HepG2 (cell line): Measurements from ENCODE around the gene KCTD6. TPM values are rescaled to one million over a fixed set of nuclear protein-coding genes. Genes with fewer than 3 reads are reported as not detected.

Source experiments
- CBX2 ChIP-seq, 2 experiments: fragments of 200-600 bp in 1 of 2; sonication (generic); formaldehyde crosslinking in 1 of 2; IDR thresholded peaks; 2 replicates each; pipeline versions ENCODE4 v1.7.0 to v1.8.1; 2018 to 2022; ENCODE audit warnings: low read depth in 2 of 2, low read length in 1 of 2, mild to moderate bottlenecking in 1 of 2, missing genetic modification reagents in 1 of 2
- DR1 ChIP-seq: sonication (generic); formaldehyde crosslinking; IDR thresholded peaks from 2 replicates; pipeline ENCODE4 v1.8.0; 2021; ENCODE audit warnings: mild to moderate bottlenecking, missing genetic modification reagents, inconsistent platforms
- EEA1 ChIP-seq: sonication (generic); formaldehyde crosslinking; IDR thresholded peaks from 2 replicates; pipeline ENCODE4 v1.5.1; 2020; ENCODE audit warnings: mild to moderate bottlenecking, missing genetic modification reagents, borderline replicate concordance
- EHMT2 ChIP-seq: fragments of 200-600 bp; sonication (generic); IDR thresholded peaks from 2 replicates; pipeline ENCODE4 v1.7.0; 2017; ENCODE audit warnings: antibody characterized with exemption, low read depth, low read length, borderline replicate concordance
- ESRRA ChIP-seq: sonication (generic); formaldehyde crosslinking; IDR thresholded peaks from 2 replicates; pipeline ENCODE4 v1.5.1; 2020; ENCODE audit warnings: mild to moderate bottlenecking, low read depth, missing genetic modification reagents
- FOXA1 ChIP-seq, 2 experiments: fragments of 450-650 bp in 1 of 2; sonication (generic) in 1 of 2; formaldehyde crosslinking in 1 of 2; IDR thresholded peaks; 2 replicates each; pipeline versions ENCODE4 v1.4.0 to v1.6.1; 2016 to 2020; ENCODE audit warnings: missing genetic modification reagents in 1 of 2
- JUNB ChIP-seq: sonication (generic); formaldehyde crosslinking; IDR thresholded peaks from 2 replicates; pipeline ENCODE4 v1.8.0; 2022; ENCODE audit warnings: missing genetic modification reagents, mild to moderate bottlenecking, borderline replicate concordance
- MEF2D ChIP-seq: sonication (generic); formaldehyde crosslinking; IDR thresholded peaks from 2 replicates; pipeline ENCODE4 v1.5.1; 2020; ENCODE audit warnings: mild to moderate bottlenecking, missing genetic modification reagents
- NFE2L2 ChIP-seq: fragments of 150-350 bp; IDR thresholded peaks from 2 replicates; pipeline ENCODE4 v1.6.1; 2014; ENCODE audit warnings: low read length
- PRMT3 ChIP-seq: sonication (generic); formaldehyde crosslinking; IDR thresholded peaks from 2 replicates; pipeline ENCODE4 v1.8.1; 2022; ENCODE audit warnings: low read depth, mild to moderate bottlenecking, moderate library complexity, missing genetic modification reagents, borderline replicate concordance
- REPIN1 ChIP-seq: sonication (generic); formaldehyde crosslinking; IDR thresholded peaks from 2 replicates; pipeline ENCODE4 v1.8.0; 2022; ENCODE audit warnings: missing genetic modification reagents, low read depth, mild to moderate bottlenecking, borderline replicate concordance
- SALL2 ChIP-seq: sonication (generic); formaldehyde crosslinking; IDR thresholded peaks from 2 replicates; pipeline ENCODE4 v1.8.1; 2023; ENCODE audit warnings: mild to moderate bottlenecking, missing genetic modification reagents, inconsistent platforms
- ZBTB21 ChIP-seq: sonication (generic); formaldehyde crosslinking; IDR thresholded peaks from 2 replicates; pipeline ENCODE4 v1.4.0; 2020; ENCODE audit warnings: missing genetic modification reagents
- ZFP90 ChIP-seq: sonication (generic); formaldehyde crosslinking; IDR thresholded peaks from 2 replicates; pipeline ENCODE4 v1.8.0; 2022; ENCODE audit warnings: missing genetic modification reagents, mild to moderate bottlenecking, inconsistent platforms, borderline replicate concordance
- ZNF251 ChIP-seq: sonication (generic); formaldehyde crosslinking; IDR thresholded peaks from 2 replicates; pipeline ENCODE4 v1.9.0; 2021; ENCODE audit warnings: mild to moderate bottlenecking, missing genetic modification reagents
- ZNF605 ChIP-seq: sonication (generic); formaldehyde crosslinking; IDR thresholded peaks from 2 replicates; pipeline ENCODE4 v1.8.0; 2022; ENCODE audit warnings: mild to moderate bottlenecking, missing genetic modification reagents
- ZNF703 ChIP-seq: sonication (generic); formaldehyde crosslinking; IDR thresholded peaks from 2 replicates; pipeline ENCODE4 v1.5.1; 2020; ENCODE audit warnings: missing genetic modification reagents, mild to moderate bottlenecking, moderate library complexity, borderline replicate concordance
- ZNF749 ChIP-seq: sonication (generic); formaldehyde crosslinking; IDR thresholded peaks from 2 replicates; pipeline ENCODE4 v1.8.0; 2022; ENCODE audit warnings: mild to moderate bottlenecking, missing genetic modification reagents, moderate library complexity, borderline replicate concordance
- polyA plus RNA-seq, 8 experiments: library from polyadenylated mRNA; depleted of rRNA in 3 of 8; stranded (reverse) in 7 of 8; unstranded in 1 of 8; fragments of >200 nt; fragmentation: Illumina TruSeq in 4 of 8; extraction: Trizol in 4 of 8; gene quantifications; 2 replicates each; pipeline versions ENCODE4 v1.2.1 to v1.2.3, GENCODE V29; 2011 to 2016; ENCODE audit warnings: low read depth in 4 of 8, missing spikeins in 1 of 8, mixed read lengths in 1 of 8; ENCODE audit not compliant: insufficient read depth in 1 of 8
- total RNA-seq, 5 experiments: library from RNA; depleted of rRNA; stranded (reverse); fragments of >200 nt; fragmentation: Illumina TruSeq; extraction: Trizol; gene quantifications; 2 replicates each; pipeline ENCODE4 v1.2.3, GENCODE V29; 2016; ENCODE audit warnings: low read depth in 1 of 5
- TF ChIP-seq, protein P1 (sequence below): sonication (generic); formaldehyde crosslinking; conservative IDR thresholded peaks from 2 replicates; pipeline ENCODE4 v1.4.0; 2020; ENCODE audit warnings: mild to moderate bottlenecking, missing genetic modification reagents, moderate library complexity
- TF ChIP-seq, protein P2 (sequence below): sonication (generic); formaldehyde crosslinking; IDR thresholded peaks from 2 replicates; pipeline ENCODE4 v1.4.0; 2020; ENCODE audit warnings: mild to moderate bottlenecking, missing genetic modification reagents
- TF ChIP-seq, protein P3 (sequence below): sonication (generic); formaldehyde crosslinking; IDR thresholded peaks from 2 replicates; pipeline ENCODE4 v1.5.1; 2020; ENCODE audit warnings: mild to moderate bottlenecking, missing genetic modification reagents, moderate library complexity

KCTD6 gene
- total and polyA plus RNA-seq, 2 of the 13 experiments (the other 11 are each of a cell fraction or from before 2014, with no cell fraction given) = 13.4 to 14.2 TPM

DNA sequence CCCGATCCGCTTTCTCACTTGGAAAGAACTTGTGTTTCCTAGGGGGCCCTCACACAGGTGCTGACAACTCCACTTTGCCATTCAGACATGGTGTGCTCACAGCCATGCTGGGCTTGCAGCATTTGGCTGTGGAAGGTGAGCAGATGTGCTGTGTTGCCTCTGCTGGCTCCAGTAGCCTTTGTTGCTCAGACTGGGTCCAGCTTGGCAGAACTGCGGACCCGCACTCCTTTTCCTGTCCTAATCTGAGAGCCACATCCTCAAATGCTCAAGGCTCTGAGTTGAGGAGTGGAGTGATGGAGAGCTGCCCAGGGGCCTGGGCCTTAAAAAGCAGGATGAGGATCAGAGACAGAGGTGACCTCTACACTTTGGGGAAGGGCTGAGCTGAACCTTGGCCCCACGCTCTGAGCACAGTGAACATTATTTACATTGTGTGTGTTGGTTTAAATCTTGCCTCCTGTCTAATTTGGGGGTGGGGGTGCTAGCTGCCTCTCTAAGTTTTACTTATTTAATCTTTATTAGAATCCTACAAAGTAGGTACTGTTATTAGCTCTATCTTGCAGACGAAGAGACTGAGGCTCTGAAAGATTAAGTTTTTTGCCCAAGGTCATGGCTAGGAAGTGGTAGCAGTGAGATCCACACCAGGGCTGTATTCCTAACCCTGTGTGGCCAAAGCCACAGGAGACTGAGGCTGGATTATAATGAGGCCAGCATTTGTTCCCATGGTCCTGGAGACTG is 27.9 kb downstream of the KCTD6 start (continued):
- TF ChIP-seq JUNB (CRISPR knock-in tag) (no peak), MEF2D (no peak), ZFP90 (CRISPR knock-in tag) (no peak), EEA1 (CRISPR knock-in tag) (no peak), DR1 (no peak), EHMT2 (no peak), ZBTB21 (CRISPR knock-in tag) (no peak), FOXA1 (IDR thresholded peaks at IDR 0.05) (no peak), FOXA1 (CRISPR knock-in tag; IDR thresholded peaks at IDR 0.05) (peak; percentile 75), ZNF749 (CRISPR knock-in tag) (no peak), ZNF251 (CRISPR knock-in tag) (no peak), NFE2L2 (no peak), ZNF605 (CRISPR knock-in tag) (no peak), PRMT3 (CRISPR knock-in tag) (no peak), ESRRA (CRISPR knock-in tag) (peak; percentile 98), CBX2 (IDR thresholded peaks at IDR 0.05; ENCODE audit: low read depth, low read length) (no peak), CBX2 (CRISPR knock-in tag; IDR thresholded peaks at IDR 0.05; ENCODE audit: low read depth) (no peak), ZNF703 (no peak), REPIN1 (CRISPR knock-in tag) (0 out of 2 replicates have a peak, but pooled peaks have one; percentile 16), SALL2 (CRISPR knock-in tag) (no peak)
- TF ChIP-seq, protein P1, sequence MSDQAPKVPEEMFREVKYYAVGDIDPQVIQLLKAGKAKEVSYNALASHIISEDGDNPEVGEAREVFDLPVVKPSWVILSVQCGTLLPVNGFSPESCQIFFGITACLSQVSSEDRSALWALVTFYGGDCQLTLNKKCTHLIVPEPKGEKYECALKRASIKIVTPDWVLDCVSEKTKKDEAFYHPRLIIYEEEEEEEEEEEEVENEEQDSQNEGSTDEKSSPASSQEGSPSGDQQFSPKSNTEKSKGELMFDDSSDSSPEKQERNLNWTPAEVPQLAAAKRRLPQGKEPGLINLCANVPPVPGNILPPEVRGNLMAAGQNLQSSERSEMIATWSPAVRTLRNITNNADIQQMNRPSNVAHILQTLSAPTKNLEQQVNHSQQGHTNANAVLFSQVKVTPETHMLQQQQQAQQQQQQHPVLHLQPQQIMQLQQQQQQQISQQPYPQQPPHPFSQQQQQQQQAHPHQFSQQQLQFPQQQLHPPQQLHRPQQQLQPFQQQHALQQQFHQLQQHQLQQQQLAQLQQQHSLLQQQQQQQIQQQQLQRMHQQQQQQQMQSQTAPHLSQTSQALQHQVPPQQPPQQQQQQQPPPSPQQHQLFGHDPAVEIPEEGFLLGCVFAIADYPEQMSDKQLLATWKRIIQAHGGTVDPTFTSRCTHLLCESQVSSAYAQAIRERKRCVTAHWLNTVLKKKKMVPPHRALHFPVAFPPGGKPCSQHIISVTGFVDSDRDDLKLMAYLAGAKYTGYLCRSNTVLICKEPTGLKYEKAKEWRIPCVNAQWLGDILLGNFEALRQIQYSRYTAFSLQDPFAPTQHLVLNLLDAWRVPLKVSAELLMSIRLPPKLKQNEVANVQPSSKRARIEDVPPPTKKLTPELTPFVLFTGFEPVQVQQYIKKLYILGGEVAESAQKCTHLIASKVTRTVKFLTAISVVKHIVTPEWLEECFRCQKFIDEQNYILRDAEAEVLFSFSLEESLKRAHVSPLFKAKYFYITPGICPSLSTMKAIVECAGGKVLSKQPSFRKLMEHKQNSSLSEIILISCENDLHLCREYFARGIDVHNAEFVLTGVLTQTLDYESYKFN = peak; percentile 98
- TF ChIP-seq, protein P2, sequence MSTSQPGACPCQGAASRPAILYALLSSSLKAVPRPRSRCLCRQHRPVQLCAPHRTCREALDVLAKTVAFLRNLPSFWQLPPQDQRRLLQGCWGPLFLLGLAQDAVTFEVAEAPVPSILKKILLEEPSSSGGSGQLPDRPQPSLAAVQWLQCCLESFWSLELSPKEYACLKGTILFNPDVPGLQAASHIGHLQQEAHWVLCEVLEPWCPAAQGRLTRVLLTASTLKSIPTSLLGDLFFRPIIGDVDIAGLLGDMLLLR (CRISPR knock-in tag) = no peak
- TF ChIP-seq, protein P3, sequence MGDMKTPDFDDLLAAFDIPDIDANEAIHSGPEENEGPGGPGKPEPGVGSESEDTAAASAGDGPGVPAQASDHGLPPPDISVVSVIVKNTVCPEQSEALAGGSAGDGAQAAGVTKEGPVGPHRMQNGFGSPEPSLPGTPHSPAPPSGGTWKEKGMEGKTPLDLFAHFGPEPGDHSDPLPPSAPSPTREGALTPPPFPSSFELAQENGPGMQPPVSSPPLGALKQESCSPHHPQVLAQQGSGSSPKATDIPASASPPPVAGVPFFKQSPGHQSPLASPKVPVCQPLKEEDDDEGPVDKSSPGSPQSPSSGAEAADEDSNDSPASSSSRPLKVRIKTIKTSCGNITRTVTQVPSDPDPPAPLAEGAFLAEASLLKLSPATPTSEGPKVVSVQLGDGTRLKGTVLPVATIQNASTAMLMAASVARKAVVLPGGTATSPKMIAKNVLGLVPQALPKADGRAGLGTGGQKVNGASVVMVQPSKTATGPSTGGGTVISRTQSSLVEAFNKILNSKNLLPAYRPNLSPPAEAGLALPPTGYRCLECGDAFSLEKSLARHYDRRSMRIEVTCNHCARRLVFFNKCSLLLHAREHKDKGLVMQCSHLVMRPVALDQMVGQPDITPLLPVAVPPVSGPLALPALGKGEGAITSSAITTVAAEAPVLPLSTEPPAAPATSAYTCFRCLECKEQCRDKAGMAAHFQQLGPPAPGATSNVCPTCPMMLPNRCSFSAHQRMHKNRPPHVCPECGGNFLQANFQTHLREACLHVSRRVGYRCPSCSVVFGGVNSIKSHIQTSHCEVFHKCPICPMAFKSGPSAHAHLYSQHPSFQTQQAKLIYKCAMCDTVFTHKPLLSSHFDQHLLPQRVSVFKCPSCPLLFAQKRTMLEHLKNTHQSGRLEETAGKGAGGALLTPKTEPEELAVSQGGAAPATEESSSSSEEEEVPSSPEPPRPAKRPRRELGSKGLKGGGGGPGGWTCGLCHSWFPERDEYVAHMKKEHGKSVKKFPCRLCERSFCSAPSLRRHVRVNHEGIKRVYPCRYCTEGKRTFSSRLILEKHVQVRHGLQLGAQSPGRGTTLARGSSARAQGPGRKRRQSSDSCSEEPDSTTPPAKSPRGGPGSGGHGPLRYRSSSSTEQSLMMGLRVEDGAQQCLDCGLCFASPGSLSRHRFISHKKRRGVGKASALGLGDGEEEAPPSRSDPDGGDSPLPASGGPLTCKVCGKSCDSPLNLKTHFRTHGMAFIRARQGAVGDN (CRISPR knock-in tag) = peak; percentile 90
